Loucy (cell line): Measurements from ENCODE around the gene IGFBP2.

Experiments used
- EZH2phosphoT487 ChIP-seq: fragments of 200-600 bp; IDR thresholded peaks from 2 replicates; pipeline ENCODE4 v1.6.1; 2018; ENCODE audit warnings: antibody characterized with exemption, mild to moderate bottlenecking, moderate library complexity, borderline replicate concordance
- TF ChIP-seq, protein P1 (sequence below): fragments of 200-600 bp; sonication (generic); conservative IDR thresholded peaks from 2 replicates; pipeline ENCODE4 v1.5.1; 2014; ENCODE audit warnings: mild to moderate bottlenecking, antibody characterized with exemption, low read length

DNA sequence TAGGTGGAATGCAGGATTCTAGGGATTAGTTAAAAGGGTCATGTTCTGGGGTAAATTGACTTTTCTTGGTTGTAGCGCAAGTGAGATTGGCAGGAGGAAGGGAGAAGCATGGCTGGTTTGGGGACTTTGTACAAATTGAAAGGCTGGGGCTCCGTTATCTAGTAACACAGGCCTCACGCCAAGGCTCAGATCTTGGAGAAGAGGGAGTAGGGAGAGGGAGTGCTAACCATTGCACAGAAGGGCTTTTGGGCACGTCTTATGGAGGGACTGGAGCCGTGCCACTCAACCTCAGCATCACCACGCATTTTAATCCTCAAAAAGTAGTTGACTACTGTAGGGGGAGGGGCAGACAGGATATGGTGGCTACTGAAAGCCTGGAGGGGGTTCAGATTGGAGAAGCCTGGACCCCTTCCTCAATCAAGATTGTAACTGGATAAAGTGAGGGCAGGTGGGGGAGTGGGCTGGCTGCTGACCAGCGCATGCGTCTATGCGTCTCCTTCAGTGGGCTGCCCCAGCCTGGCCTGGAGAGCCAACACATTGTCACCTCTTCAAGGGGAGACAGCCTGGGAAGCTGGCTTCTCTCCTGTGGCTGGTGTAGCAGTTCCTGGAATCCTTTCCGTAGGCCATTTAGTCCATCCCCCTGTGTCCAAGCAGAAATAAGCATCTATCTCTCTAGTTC lies 47.9 kb downstream of the IGFBP2 start:
- TF ChIP-seq, protein P1, sequence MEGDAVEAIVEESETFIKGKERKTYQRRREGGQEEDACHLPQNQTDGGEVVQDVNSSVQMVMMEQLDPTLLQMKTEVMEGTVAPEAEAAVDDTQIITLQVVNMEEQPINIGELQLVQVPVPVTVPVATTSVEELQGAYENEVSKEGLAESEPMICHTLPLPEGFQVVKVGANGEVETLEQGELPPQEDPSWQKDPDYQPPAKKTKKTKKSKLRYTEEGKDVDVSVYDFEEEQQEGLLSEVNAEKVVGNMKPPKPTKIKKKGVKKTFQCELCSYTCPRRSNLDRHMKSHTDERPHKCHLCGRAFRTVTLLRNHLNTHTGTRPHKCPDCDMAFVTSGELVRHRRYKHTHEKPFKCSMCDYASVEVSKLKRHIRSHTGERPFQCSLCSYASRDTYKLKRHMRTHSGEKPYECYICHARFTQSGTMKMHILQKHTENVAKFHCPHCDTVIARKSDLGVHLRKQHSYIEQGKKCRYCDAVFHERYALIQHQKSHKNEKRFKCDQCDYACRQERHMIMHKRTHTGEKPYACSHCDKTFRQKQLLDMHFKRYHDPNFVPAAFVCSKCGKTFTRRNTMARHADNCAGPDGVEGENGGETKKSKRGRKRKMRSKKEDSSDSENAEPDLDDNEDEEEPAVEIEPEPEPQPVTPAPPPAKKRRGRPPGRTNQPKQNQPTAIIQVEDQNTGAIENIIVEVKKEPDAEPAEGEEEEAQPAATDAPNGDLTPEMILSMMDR: no peak
- TF ChIP-seq EZH2phosphoT487: no peak
